Skeletal muscle satellite cell (primary cell): ENCODE data around the gene MSH3.
"Not testable (repeated sequence)": the region's sequence is repeated elsewhere in the genome, so short reads cannot be mapped to it uniquely, and the experiment has no call there.

Experiments used
- H3K27me3 ChIP-seq: 2 replicates; pipeline ENCODE4 v1.7.0; 2013; ENCODE audit warnings: low read length; ENCODE audit not compliant: control insufficient read depth, insufficient read depth
- H3K36me3 ChIP-seq: 2 replicates; pipeline ENCODE4 v1.7.0; 2013; ENCODE audit warnings: mild to moderate bottlenecking, control low read depth, low read length; ENCODE audit not compliant: insufficient read depth
- H3K4me1 ChIP-seq: 2 replicates; pipeline ENCODE4 v1.7.0; 2013; ENCODE audit warnings: low read length; ENCODE audit not compliant: control insufficient read depth, insufficient read depth
- H3K4me2 ChIP-seq: 2 replicates; pipeline ENCODE4 v1.7.0; 2013; ENCODE audit warnings: mild to moderate bottlenecking, low read length
- H3K4me3 ChIP-seq: 2 replicates; pipeline ENCODE4 v1.7.0; 2013; ENCODE audit warnings: low read length
- H3K9ac ChIP-seq: 2 replicates; pipeline ENCODE4 v1.7.0; 2013; ENCODE audit warnings: mild to moderate bottlenecking, low read depth, low read length, moderate library complexity
- H3K9me3 ChIP-seq: replicated peaks from 2 replicates; pipeline ENCODE4 v1.7.0; 2013; ENCODE audit warnings: mild to moderate bottlenecking, control low read depth, low read length

Gene MSH3

GRCh38 chr5:80739496-80739895, 85.0 kb downstream of the MSH3 start:
- Histone ChIP-seq H3K9me3 (no peaks in the 10 kb centered on the region), H3K4me2 (no peak overlapping the region)

GRCh38 chr5:80739898-80740297, 85.4 kb downstream of the MSH3 start:
- Histone ChIP-seq H3K4me2 (no peak overlapping the region), H3K9ac (no peak overlapping the region), H3K27me3 (no peaks in the 10 kb centered on the region), H3K4me1 (no peaks in the 10 kb centered on the region), H3K4me3 (no peak overlapping the region), H3K36me3 (peaks cover 2% of the 10 kb centered on the region), H3K9me3 (no peaks in the 10 kb centered on the region)

More at GRCh38 chr5:80739496-80739895, 85.0 kb downstream of the MSH3 start:
- Histone ChIP-seq H3K27me3 (no peaks in the 10 kb centered on the region), H3K4me1 (no peaks in the 10 kb centered on the region), H3K36me3 (no peaks in the 10 kb centered on the region), H3K9ac (no peak overlapping the region), H3K4me3 (no peak overlapping the region)

GRCh38 chr5:80740488-80740887, 86.0 kb downstream of the MSH3 start:
- not testable (repeated sequence) for H3K4me2 ChIP-seq, H3K9me3 ChIP-seq, H3K4me1 ChIP-seq, H3K4me3 ChIP-seq, H3K36me3 ChIP-seq, H3K27me3 ChIP-seq, H3K9ac ChIP-seq

GRCh38 chr5:80740999-80741398, 86.5 kb downstream of the MSH3 start:
- H3K36me3 ChIP-seq = peaks cover 7% of the 10 kb centered on the region
- H3K4me3 ChIP-seq = no peak overlapping the region
- H3K4me2 ChIP-seq = no peak overlapping the region
- H3K9me3 ChIP-seq = no peaks in the 10 kb centered on the region
- H3K9ac ChIP-seq = no peak overlapping the region
- H3K27me3 ChIP-seq = no peaks in the 10 kb centered on the region
- no peaks in the 10 kb centered on the region for H3K4me1 ChIP-seq

GRCh38 chr5:80744149-80744548, 89.7 kb downstream of the MSH3 start:
- H3K4me2 ChIP-seq = no peak overlapping the region
- peaks cover 26% of the 10 kb centered on the region for H3K36me3 ChIP-seq
- no peaks in the 10 kb centered on the region for H3K4me1 ChIP-seq
- no peaks in the 10 kb centered on the region for H3K9me3 ChIP-seq
- H3K4me3 ChIP-seq = no peak overlapping the region
- H3K9ac ChIP-seq = no peak overlapping the region
- H3K27me3 ChIP-seq = no peaks in the 10 kb centered on the region

GRCh38 chr5:80745490-80745889, 91.0 kb downstream of the MSH3 start:
- H3K4me1 ChIP-seq = no peaks in the 10 kb centered on the region
- peaks cover 26% of the 10 kb centered on the region for H3K36me3 ChIP-seq
- H3K9ac ChIP-seq = no peak overlapping the region
- no peaks in the 10 kb centered on the region for H3K27me3 ChIP-seq
- no peak overlapping the region for H3K4me3 ChIP-seq
- no peak overlapping the region for H3K4me2 ChIP-seq
- no peaks in the 10 kb centered on the region for H3K9me3 ChIP-seq

GRCh38 chr5:80747922-80748321, 93.5 kb downstream of the MSH3 start:
- Histone ChIP-seq H3K27me3 (no peaks in the 10 kb centered on the region), H3K4me3 (no peak overlapping the region), H3K4me1 (no peaks in the 10 kb centered on the region), H3K9ac (no peak overlapping the region), H3K4me2 (no peak overlapping the region), H3K9me3 (no peaks in the 10 kb centered on the region), H3K36me3 (peaks cover 26% of the 10 kb centered on the region)

- no peaks in the 10 kb centered on the region for H3K27me3 ChIP-seq
- no peaks in the 10 kb centered on the region for H3K9me3 ChIP-seq
- H3K4me3 ChIP-seq = no peak overlapping the region
- no peaks in the 10 kb centered on the region for H3K4me1 ChIP-seq
- H3K36me3 ChIP-seq = peaks cover 7% of the 10 kb centered on the region
- H3K9ac ChIP-seq = no peak overlapping the region
- H3K4me2 ChIP-seq = no peak overlapping the region
These were observed 98.0 kb downstream of the MSH3 start for GRCh38 chr5:80752427-80752826.

- Histone ChIP-seq H3K9me3 (no peaks in the 10 kb centered on the region), H3K36me3 (no peaks in the 10 kb centered on the region), H3K4me2 (no peak overlapping the region), H3K9ac (no peak overlapping the region), H3K4me3 (no peak overlapping the region), H3K4me1 (no peaks in the 10 kb centered on the region), H3K27me3 (no peaks in the 10 kb centered on the region)
These were observed 99.3 kb downstream of the MSH3 start for GRCh38 chr5:80753712-80754111.

- no peak overlapping the region for H3K4me2 ChIP-seq
- no peaks in the 10 kb centered on the region for H3K36me3 ChIP-seq
- H3K4me1 ChIP-seq = no peaks in the 10 kb centered on the region
- no peaks in the 10 kb centered on the region for H3K9me3 ChIP-seq
- no peaks in the 10 kb centered on the region for H3K27me3 ChIP-seq
- no peak overlapping the region for H3K9ac ChIP-seq
- H3K4me3 ChIP-seq = no peak overlapping the region
These were observed 100.4 kb downstream of the MSH3 start for GRCh38 chr5:80754900-80755299.

GRCh38 chr5:80755626-80756025, 101.2 kb downstream of the MSH3 start:
- no peaks in the 10 kb centered on the region for H3K36me3 ChIP-seq
- no peaks in the 10 kb centered on the region for H3K9me3 ChIP-seq
- H3K4me2 ChIP-seq = no peak overlapping the region
- H3K4me3 ChIP-seq = no peak overlapping the region
- no peak overlapping the region for H3K9ac ChIP-seq
- H3K4me1 ChIP-seq = no peaks in the 10 kb centered on the region
- no peaks in the 10 kb centered on the region for H3K27me3 ChIP-seq

GRCh38 chr5:80756292-80756691, 101.8 kb downstream of the MSH3 start:
- Histone ChIP-seq H3K36me3 (no peaks in the 10 kb centered on the region), H3K4me2 (no peak overlapping the region), H3K4me3 (no peak overlapping the region), H3K9me3 (no peaks in the 10 kb centered on the region), H3K4me1 (no peaks in the 10 kb centered on the region), H3K27me3 (no peaks in the 10 kb centered on the region), H3K9ac (no peak overlapping the region)
